Ishikawa (cell line): ENCODE measurements around the gene SPATA33.
A peak's percentile ranks its signal among the peaks of the same experiment; 100 is the strongest.

Source experiments
- CEBPB ChIP-seq: IDR thresholded peaks from 2 replicates; pipeline ENCODE4 v1.6.1; 2012
- CREB1 ChIP-seq: IDR thresholded peaks from 2 replicates; pipeline ENCODE4 v1.6.1; 2012; ENCODE audit warnings: low read depth
- EGR1 ChIP-seq: IDR thresholded peaks from 2 replicates; pipeline ENCODE4 v1.6.1; 2012
- EP300 ChIP-seq: IDR thresholded peaks from 2 replicates; pipeline ENCODE4 v1.6.1; 2012; ENCODE audit warnings: borderline replicate concordance
- FOXM1 ChIP-seq: IDR thresholded peaks from 2 replicates; pipeline ENCODE4 v1.6.1; 2012; ENCODE audit warnings: low read depth, borderline replicate concordance
- NFIC ChIP-seq: IDR thresholded peaks from 2 replicates; pipeline ENCODE4 v1.6.1; 2012
- RAD21 ChIP-seq: IDR thresholded peaks from 2 replicates; pipeline ENCODE4 v1.6.1; 2012; ENCODE audit warnings: low read depth
- REST ChIP-seq: IDR thresholded peaks from 2 replicates; pipeline ENCODE4 v1.6.1; 2012; ENCODE audit warnings: low read depth, mild to moderate bottlenecking
- TAF1 ChIP-seq: IDR thresholded peaks from 2 replicates; pipeline ENCODE4 v1.6.1; 2012; ENCODE audit warnings: low read depth, mild to moderate bottlenecking
- TCF12 ChIP-seq: IDR thresholded peaks from 2 replicates; pipeline ENCODE4 v1.6.1; 2012; ENCODE audit warnings: low read depth
- TEAD4 ChIP-seq: IDR thresholded peaks from 2 replicates; pipeline ENCODE4 v1.6.1; 2012
- YY1 ChIP-seq: IDR thresholded peaks from 2 replicates; pipeline ENCODE4 v1.6.1; 2012; ENCODE audit warnings: low read depth
- ZBTB7A ChIP-seq: IDR thresholded peaks from 2 replicates; pipeline ENCODE4 v1.6.1; 2012; ENCODE audit warnings: low read depth
- TF ChIP-seq, protein P1 (sequence below): IDR thresholded peaks from 2 replicates; pipeline ENCODE4 v1.6.1; 2012
- TF ChIP-seq, protein P2 (sequence below): IDR thresholded peaks from 2 replicates; pipeline ENCODE4 v1.6.1; 2012

Gene SPATA33

GRCh38 chr16:89697161-89697615 lies 39.6 kb downstream of the SPATA33 start:
- TF ChIP-seq TCF12 = no peak
- no peak for TF ChIP-seq NFIC
- no peak for TF ChIP-seq FOXM1
- no peak for TF ChIP-seq CEBPB
- TF ChIP-seq CREB1 = no peak
- TF ChIP-seq, protein P1, sequence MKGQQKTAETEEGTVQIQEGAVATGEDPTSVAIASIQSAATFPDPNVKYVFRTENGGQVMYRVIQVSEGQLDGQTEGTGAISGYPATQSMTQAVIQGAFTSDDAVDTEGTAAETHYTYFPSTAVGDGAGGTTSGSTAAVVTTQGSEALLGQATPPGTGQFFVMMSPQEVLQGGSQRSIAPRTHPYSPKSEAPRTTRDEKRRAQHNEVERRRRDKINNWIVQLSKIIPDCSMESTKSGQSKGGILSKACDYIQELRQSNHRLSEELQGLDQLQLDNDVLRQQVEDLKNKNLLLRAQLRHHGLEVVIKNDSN = no peak
- TF ChIP-seq, protein P2, sequence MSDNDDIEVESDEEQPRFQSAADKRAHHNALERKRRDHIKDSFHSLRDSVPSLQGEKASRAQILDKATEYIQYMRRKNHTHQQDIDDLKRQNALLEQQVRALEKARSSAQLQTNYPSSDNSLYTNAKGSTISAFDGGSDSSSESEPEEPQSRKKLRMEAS = no peak
- TF ChIP-seq TAF1 = no peak
- no peak for TF ChIP-seq REST

DNA sequence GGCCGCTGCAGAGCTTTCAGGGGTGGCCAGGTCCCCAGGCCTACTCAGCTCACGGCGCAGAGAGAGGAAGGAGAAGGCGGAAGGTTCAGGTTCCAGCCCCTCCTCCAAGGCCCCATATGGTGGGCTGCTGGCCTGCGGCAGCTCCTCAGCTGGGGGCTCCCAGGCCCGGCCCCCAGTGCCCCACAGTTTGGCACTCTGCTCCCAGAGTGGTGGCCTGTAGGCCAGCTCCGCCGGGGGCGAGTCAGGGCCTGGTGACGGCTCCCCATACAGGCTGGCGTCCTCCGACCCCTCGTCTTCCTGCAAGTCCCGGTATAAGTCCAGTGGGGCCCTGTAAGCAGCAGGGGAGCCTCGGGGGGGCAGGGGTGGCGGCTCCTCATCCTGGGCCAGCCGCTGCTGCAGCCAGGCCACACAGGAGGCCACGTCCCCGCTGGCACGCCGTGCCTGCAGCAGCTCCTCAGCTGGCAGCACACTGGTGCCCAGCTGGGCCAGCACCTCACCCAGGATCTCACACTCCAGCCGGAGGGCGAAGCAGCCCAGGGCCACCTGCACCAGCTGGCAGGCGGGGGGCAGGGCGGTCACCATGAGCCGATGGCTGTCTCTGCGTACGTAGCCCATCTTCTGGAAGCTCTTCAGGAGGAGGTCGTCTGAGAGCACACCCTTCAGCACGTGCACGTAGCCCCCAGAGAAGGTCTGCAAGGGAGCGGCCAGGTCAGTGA lies 40.1 kb downstream of the SPATA33 start:
- no peak for TF ChIP-seq REST
- TF ChIP-seq TAF1 = no peak
- no peak for TF ChIP-seq EP300
- no peak for TF ChIP-seq TCF12
- no peak for TF ChIP-seq CREB1
- TF ChIP-seq NFIC = no peak
- TF ChIP-seq RAD21 = no peak
- TF ChIP-seq, protein P1 = no peak
- no peak for TF ChIP-seq YY1
- TF ChIP-seq, protein P2 = no peak
- TF ChIP-seq FOXM1 = no peak

DNA sequence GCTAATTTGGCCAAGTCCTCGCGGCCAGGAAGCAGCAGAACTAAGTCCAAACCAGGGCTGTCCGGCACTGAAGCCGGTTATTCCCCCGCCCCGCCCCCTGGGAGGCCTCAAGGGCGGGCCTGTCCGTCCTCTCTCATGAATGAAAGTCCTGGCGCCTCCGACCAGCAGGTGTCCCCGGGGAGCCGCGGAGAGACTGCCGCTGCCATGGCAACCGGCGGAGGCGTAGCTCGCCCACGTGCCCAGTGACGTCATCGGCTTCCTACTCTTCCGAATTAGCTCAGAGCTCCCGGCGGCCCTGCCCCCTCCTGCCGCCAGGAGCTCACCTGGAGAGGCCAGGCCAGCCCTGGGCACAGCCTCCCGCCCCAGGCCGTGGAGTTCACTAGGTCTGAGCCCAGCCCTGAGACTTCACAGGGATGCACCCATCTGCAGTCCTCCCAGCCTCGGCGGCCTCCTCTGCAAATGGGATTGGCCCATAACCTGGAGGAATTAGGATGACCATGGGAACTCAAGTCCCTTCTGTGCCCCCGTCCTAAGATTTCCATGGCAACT lies 42.5 kb downstream of the SPATA33 start:
- peak; percentile 97 for TF ChIP-seq EGR1
- TF ChIP-seq TAF1 = peak; percentile 42
- TF ChIP-seq, protein P1 = peak; percentile 98
- TF ChIP-seq ZBTB7A = no peak
- TF ChIP-seq NFIC = 0 out of 2 replicates have a peak, but pooled peaks have one; percentile 14
- TF ChIP-seq REST = no peak
- TF ChIP-seq RAD21 = peak; percentile 54; the same call in 1 of the 2 replicates
- TF ChIP-seq CREB1 = peak; percentile 85
- peak; percentile 46; the same call in 1 of the 2 replicates for TF ChIP-seq EP300
- no peak for TF ChIP-seq CEBPB
- TF ChIP-seq TCF12 = peak; percentile 57; the same call in 1 of the 2 replicates
- TF ChIP-seq TEAD4 = 0 out of 2 replicates have a peak, but pooled peaks have one; percentile 33
- TF ChIP-seq YY1 = no peak
- TF ChIP-seq, protein P2 = peak; percentile 79
- peak; percentile 13; the same call in 1 of the 2 replicates for TF ChIP-seq FOXM1
